IMR-90 (cell line): ENCODE results near the gene TMEM240. TPM values are rescaled to one million over a fixed set of nuclear protein-coding genes. Genes with fewer than 3 reads are reported as not detected.
"Not testable (repeated sequence)": the region's sequence is repeated elsewhere in the genome, so short reads cannot be mapped to it uniquely, and the experiment has no call there.

Source experiments
- ATAC-seq: fragments of 200-7000 bp; cut with Tn5 transposase; 2 replicates; pipeline ENCODE4 v1.9.1; 2020; ENCODE audit warnings: low read depth, mild to moderate bottlenecking, moderate library complexity
- BruUV-seq: library from RNA; stranded (reverse); fragments of 400-500 nt; replicated peaks from 2 replicates; lab custom pipeline; 2021; lab: Mats Ljungman, UMichigan
- CTCF ChIA-PET: fragments of 300-600 bp; formaldehyde crosslinking; extraction: SDS; loops from one replicate; lab custom pipeline; 2021; ENCODE audit warnings: antibody characterized with exemption; lab: Yijun Ruan, JAX
- POLR2A ChIA-PET: fragments of 300-600 bp; sonication (Branson Sonifier 250); formaldehyde crosslinking; loops from one replicate; lab custom pipeline; 2022; ENCODE audit warnings: antibody characterized with exemption; ENCODE audit not compliant: unreplicated experiment; lab: Charles Lee
- DNase-seq: peaks from one replicate; pipeline ENCODE4 v3.0.0; 2013
- H2AFZ ChIP-seq: replicated peaks from 2 replicates; pipeline ENCODE3; 2013; ENCODE audit warnings: low read length, mild to moderate bottlenecking; ENCODE audit not compliant: poor library complexity
- H2AK5ac ChIP-seq: 2 replicates; pipeline ENCODE4 v1.6.1; 2013; ENCODE audit warnings: low read depth, low read length, inconsistent platforms
- H2AK9ac ChIP-seq: replicated peaks from 2 replicates; pipeline ENCODE3; 2013; ENCODE audit warnings: mild to moderate bottlenecking, low read depth, low read length, moderate library complexity; ENCODE audit not compliant: poor library complexity
- H2BK120ac ChIP-seq: 2 replicates; pipeline ENCODE4 v1.6.1; 2013; ENCODE audit warnings: low read depth, low read length, inconsistent platforms
- H2BK15ac ChIP-seq: 3 replicates; pipeline ENCODE4 v1.6.1; 2013; ENCODE audit warnings: low read depth, low read length, inconsistent platforms
- H2BK20ac ChIP-seq: 2 replicates; pipeline ENCODE4 v1.6.1; 2013; ENCODE audit warnings: low read depth, mild to moderate bottlenecking, inconsistent platforms, low read length, moderate library complexity
- H2BK5ac ChIP-seq: 2 replicates; pipeline ENCODE4 v1.6.1; 2013; ENCODE audit warnings: mild to moderate bottlenecking, low read depth, low read length, inconsistent platforms; ENCODE audit not compliant: poor library complexity, severe bottlenecking
- H3K14ac ChIP-seq: replicated peaks from 2 replicates; pipeline ENCODE4 v1.6.1; 2013; ENCODE audit warnings: low read depth, low read length, inconsistent platforms
- H3K18ac ChIP-seq: 2 replicates; pipeline ENCODE4 v1.6.1; 2013; ENCODE audit warnings: low read depth, low read length, control low read depth
- H3K23ac ChIP-seq: 2 replicates; pipeline ENCODE4 v1.6.1; 2013; ENCODE audit warnings: low read depth, low read length, inconsistent platforms
- H3K27ac ChIP-seq: 2 replicates; pipeline ENCODE4 v1.5.1; 2013; ENCODE audit warnings: mild to moderate bottlenecking, control low read depth, low read length; ENCODE audit not compliant: insufficient read depth
- H3K27me3 ChIP-seq: 2 replicates; pipeline ENCODE4 v1.6.1; 2013; ENCODE audit warnings: low read length; ENCODE audit not compliant: control insufficient read depth, insufficient read depth
- H3K36me3 ChIP-seq: 2 replicates; pipeline ENCODE4 v1.6.1; 2013; ENCODE audit warnings: low read length, mixed read lengths; ENCODE audit not compliant: control insufficient read depth, insufficient read depth
- H3K4ac ChIP-seq: 2 replicates; pipeline ENCODE4 v1.6.1; 2013; ENCODE audit warnings: low read depth, low read length, inconsistent platforms
- H3K4me1 ChIP-seq: 2 replicates; pipeline ENCODE4 v1.6.1; 2013; ENCODE audit warnings: low read length, mixed read lengths; ENCODE audit not compliant: control insufficient read depth, insufficient read depth
- H3K4me2 ChIP-seq: 2 replicates; pipeline ENCODE4 v1.6.1; 2013; ENCODE audit warnings: low read depth, mild to moderate bottlenecking, control low read depth, low read length, moderate library complexity
- H3K4me3 ChIP-seq: 2 replicates; pipeline ENCODE4 v1.5.1; 2013; ENCODE audit warnings: low read depth, mild to moderate bottlenecking, control low read depth, low read length, moderate library complexity; ENCODE audit not compliant: insufficient read depth
- H3K56ac ChIP-seq: 2 replicates; pipeline ENCODE4 v1.6.1; 2013; ENCODE audit warnings: low read length, inconsistent platforms; ENCODE audit not compliant: insufficient read depth; ENCODE audit errors: extremely low read depth
- H3K79me1 ChIP-seq, 2 experiments: 2 replicates each; pipeline ENCODE4 v1.6.1; 2013; ENCODE audit warnings: low read length in 2 of 2, inconsistent platforms in 1 of 2, low read depth in 1 of 2
- H3K9ac ChIP-seq: 2 replicates; pipeline ENCODE4 v1.6.1; 2013; ENCODE audit warnings: low read depth, low read length, control low read depth
- H3K9me1 ChIP-seq: 2 replicates; pipeline ENCODE4 v1.6.1; 2013; ENCODE audit warnings: low read length, inconsistent platforms; ENCODE audit not compliant: insufficient read depth
- H3K9me3 ChIP-seq: 2 replicates; pipeline ENCODE4 v1.6.1; 2013; ENCODE audit warnings: low read length; ENCODE audit not compliant: control insufficient read depth, insufficient read depth
- H4K20me1 ChIP-seq: 2 replicates; pipeline ENCODE4 v1.6.1; 2013; ENCODE audit warnings: low read length, inconsistent platforms; ENCODE audit not compliant: insufficient read depth
- H4K5ac ChIP-seq: 2 replicates; pipeline ENCODE4 v1.6.1; 2013; ENCODE audit warnings: mild to moderate bottlenecking, low read depth, low read length, control low read depth
- H4K8ac ChIP-seq, 2 experiments: 2 replicates each; pipeline ENCODE4 v1.6.1; 2013; ENCODE audit warnings: low read depth in 2 of 2, low read length in 2 of 2, control low read depth in 1 of 2, inconsistent platforms in 1 of 2
- H4K91ac ChIP-seq: 2 replicates; pipeline ENCODE4 v1.6.1; 2013; ENCODE audit warnings: low read depth, low read length, inconsistent platforms; ENCODE audit not compliant: insufficient read depth
- CTCF ChIP-seq: conservative IDR thresholded peaks from 2 replicates; pipeline ENCODE4 v1.5.1; 2012; ENCODE audit warnings: mild to moderate bottlenecking, low read depth, low read length, improper control_type of control experiment
- WGBS, 2 experiments: methylation state at CpG; one replicate each; pipeline versions ENCODE4 v1.1.5 to v1.1.7; 2013; ENCODE audit warnings: missing lambda C conversion rate in 2 of 2; ENCODE audit not compliant: insufficient read length in 1 of 2; ENCODE audit errors: extremely low coverage in 2 of 2; 5-methylcytosine and 5-hydroxymethylcytosine counted together
- dilution Hi-C: fragments of 300-500 bp; cut with HindIII; formaldehyde crosslinking; loops from one replicate; pipeline ENCODE4 v1.14.3; 2018; ENCODE audit warnings: low sequenced_read_pairs; ENCODE audit not compliant: unreplicated experiment
- in situ Hi-C: fragments of 300-500 bp; cut with MboI; formaldehyde crosslinking; loops from 3 replicates; pipeline ENCODE4 v1.14.3; 2019; ENCODE audit warnings: low sequenced_read_pairs, inconsistent platforms, mixed read lengths
- intact Hi-C: fragments of 100-400 bp; cut with micrococcal nuclease; formaldehyde crosslinking; loops from 2 replicates; pipeline ENCODE4 v1.10.0; 2022
- polyA plus RNA-seq, 3 experiments: library from polyadenylated mRNA; depleted of rRNA; stranded (reverse); fragments of >200 nt; gene quantifications; 2 replicates each; pipeline ENCODE4 v1.2.3, GENCODE V29; 2012; ENCODE audit warnings: low replicate concordance in 1 of 3
- total RNA-seq: library from RNA; depleted of rRNA; stranded (reverse); fragments of >200 nt; gene quantifications from 2 replicates; pipeline ENCODE4 v1.2.3, GENCODE V29; 2012

TMEM240 gene
- total and polyA plus RNA-seq, 2 of the 4 experiments (the other 2 are of a cell fraction) = 1.6 to 7.6 TPM

- H3K18ac ChIP-seq, H4K91ac ChIP-seq, dilution Hi-C loops, H2AFZ ChIP-seq, in situ Hi-C loops, POLR2A ChIA-PET, H2BK5ac ChIP-seq, H3K4ac ChIP-seq, H2BK20ac ChIP-seq, H3K56ac ChIP-seq, BruUV-seq, H3K27me3 ChIP-seq, H2BK120ac ChIP-seq, H2AK5ac ChIP-seq, H3K79me1 ChIP-seq, H3K9ac ChIP-seq, intact Hi-C loops, H3K14ac ChIP-seq, CTCF ChIA-PET, H3K23ac ChIP-seq, H3K27ac ChIP-seq, H3K9me1 ChIP-seq, H2BK15ac ChIP-seq, H3K36me3 ChIP-seq, DNase-seq, H4K20me1 ChIP-seq, H3K4me3 ChIP-seq, H3K4me2 ChIP-seq, H3K9me3 ChIP-seq, H2AK9ac ChIP-seq, H3K4me1 ChIP-seq: not testable (repeated sequence)
- Histone ChIP-seq H4K8ac (peak overlapping the region; percentile 42 to 88; a peak in 2 of 4 replicates), H4K5ac (peak overlapping the region; percentile 39; the same call in 1 of the 2 replicates)
- 0 out of 2 replicates have a peak, but pooled peaks have one; percentile 13 for TF ChIP-seq CTCF
- no CpG with 5 or more reads among the region's 22 CpGs for WGBS, 2 experiments
- ATAC-seq = peak; percentile 87
Measured at GRCh38 chr1:1505366-1505798, 35.0 kb downstream of the TMEM240 start.
